Keratinocyte (primary cell): ENCODE results near the gene DOK6.

ENCODE experiments used
- CTCF ChIP-seq, 3 experiments: IDR thresholded peaks in 1 of 3; conservative IDR thresholded peaks in 1 of 3; optimal IDR thresholded peaks in 1 of 3; 2 replicates in 2 of 3; 3 replicates in 1 of 3; pipeline versions ENCODE3 to v1.5.1; 2011; ENCODE audit warnings: low read length in 3 of 3, mild to moderate bottlenecking in 3 of 3, moderate library complexity in 2 of 3, control low read depth in 1 of 3, inconsistent platforms in 1 of 3; ENCODE audit not compliant: insufficient read depth in 2 of 3; ENCODE audit errors: extremely low read depth in 1 of 3
- EZH2 ChIP-seq: IDR thresholded peaks from one replicate; pipeline ENCODE4 v1.6.1; 2012; ENCODE audit warnings: inconsistent platforms, mild to moderate bottlenecking, low read length, moderate library complexity

GRCh38 chr18:69889009-69889408 is 488.3 kb downstream of the DOK6 start:
- TF ChIP-seq CTCF (optimal IDR thresholded peaks at IDR 0.05 in 1 of 3, IDR thresholded peaks at IDR 0.05 in 1 of 3, conservative IDR thresholded peaks at IDR 0.05 in 1 of 3; ENCODE audit: extremely low read depth in 1 of 3, insufficient read depth in 2 of 3, low read length in 3 of 3) (no peak), EZH2 (no peak)
